HG02870 (cell line): Measurements from ENCODE around the gene DCLRE1B.
"Not testable (repeated sequence)": the region's sequence is repeated elsewhere in the genome, so short reads cannot be mapped to it uniquely, and the experiment has no call there.

Experiments
- ATAC-seq: cut with Tn5 transposase; IDR thresholded peaks from one replicate; pipeline ENCODE4 v1.9.1; 2021; ENCODE audit warnings: mild to moderate bottlenecking, moderate library complexity; ENCODE audit not compliant: unreplicated experiment

DCLRE1B gene

DNA sequence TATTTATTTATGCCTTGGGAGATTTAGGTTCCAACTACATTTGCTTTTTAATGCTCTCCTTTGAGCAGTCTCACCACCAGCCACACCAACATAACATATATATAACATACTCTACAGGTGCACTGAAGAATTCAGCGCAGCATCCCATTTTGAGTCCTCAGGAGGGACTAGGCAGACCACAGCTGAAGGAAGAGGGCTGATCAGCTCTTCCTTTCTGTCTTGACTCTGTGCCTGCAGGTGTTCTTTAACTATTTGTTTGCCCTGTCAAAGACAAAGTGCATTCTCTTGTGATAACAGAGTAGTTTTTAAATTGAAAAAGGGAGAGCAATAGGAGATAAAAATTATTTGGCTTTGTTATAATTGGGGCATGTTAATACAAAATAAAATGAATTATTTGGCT, 41.0 kb downstream of the DCLRE1B start:
- ATAC-seq = no peak

DNA sequence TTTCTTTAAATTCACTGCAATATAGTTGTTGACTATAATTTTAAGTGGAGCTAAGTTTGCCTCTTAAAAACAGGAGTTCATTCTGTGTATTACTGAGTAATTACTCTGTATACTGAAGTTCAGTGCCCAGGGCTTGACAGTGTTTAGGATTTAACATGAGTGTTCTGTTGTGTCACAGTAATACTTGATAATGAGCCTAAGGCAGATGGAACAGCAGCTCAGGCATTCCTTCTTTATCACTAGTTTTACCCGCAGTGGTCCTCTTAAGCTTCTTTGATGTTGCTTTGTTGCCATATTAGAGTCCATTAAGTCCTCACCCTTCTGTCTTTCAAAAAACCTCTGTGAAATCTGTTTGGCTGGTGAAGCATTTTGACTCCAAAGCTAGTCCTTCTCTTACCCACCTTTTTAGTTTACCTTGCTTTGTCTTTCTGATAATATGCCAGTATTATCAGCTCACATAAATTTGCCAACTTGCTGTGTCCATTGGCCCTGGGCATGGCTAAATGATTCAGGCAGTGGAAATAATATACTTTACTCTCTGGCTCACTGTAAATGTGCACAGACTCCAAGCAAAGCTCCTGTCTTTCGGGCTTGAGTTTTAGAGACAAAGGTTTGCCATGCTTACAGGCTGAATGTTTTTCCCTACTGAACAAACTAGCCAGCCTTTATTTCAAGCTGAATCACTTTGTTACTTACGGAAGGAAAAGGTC, 41.7 kb downstream of the DCLRE1B start:
- no peak for ATAC-seq

DNA sequence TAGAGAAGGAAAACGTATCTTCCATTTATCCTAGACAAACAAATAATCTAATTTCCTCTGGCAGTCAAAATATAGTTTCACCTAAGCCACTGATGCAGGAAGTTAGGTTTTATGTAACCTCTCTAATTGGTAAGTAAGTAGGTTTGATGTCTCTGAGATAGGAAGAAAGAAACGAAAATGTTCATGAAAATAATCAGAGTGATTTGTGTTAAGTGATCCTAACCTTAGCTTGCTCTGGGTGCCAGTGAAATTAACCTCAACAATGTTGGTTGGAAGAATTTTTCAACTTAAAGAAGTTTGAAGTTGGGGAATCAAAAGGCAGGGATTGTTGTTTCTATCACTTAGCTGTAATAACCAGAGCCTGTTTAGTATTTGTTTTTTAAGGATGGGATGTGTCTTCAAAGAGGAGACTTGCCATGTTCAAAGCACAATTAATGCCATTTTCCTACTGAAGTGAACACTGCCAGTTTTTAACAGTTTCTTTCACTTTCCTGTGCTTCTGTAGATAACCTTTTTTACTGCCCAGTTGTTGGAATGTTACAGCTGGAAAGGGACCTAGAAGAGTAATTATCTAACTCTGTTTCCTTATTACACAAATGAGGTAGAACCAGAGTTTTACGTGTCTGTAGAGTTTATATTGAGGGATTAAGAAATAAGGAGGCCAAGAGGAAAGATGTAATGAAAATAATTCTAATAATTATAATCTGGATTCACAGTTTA, 42.4 kb downstream of the DCLRE1B start:
- ATAC-seq = no peak

DNA sequence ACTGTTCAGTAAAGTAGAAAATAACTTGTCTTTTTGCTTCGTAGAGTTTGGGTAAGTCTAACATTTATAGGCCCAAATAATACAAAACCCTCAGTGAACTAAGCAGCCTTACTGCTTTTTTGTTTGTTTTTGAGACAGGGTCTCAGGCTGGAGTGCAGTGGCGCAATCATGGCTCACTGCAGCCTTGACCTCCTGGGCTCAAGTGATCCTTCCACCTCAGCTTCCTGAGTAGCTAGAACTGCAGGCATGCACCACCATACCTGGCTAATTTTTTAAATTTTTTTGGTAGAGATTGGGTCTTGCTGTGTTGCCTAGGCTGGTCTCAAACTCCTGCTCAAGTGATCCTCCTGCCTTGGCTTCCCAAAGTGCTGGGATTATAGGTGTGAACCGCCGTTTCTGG, 43.0 kb downstream of the DCLRE1B start:
- not testable (repeated sequence) for ATAC-seq

DNA sequence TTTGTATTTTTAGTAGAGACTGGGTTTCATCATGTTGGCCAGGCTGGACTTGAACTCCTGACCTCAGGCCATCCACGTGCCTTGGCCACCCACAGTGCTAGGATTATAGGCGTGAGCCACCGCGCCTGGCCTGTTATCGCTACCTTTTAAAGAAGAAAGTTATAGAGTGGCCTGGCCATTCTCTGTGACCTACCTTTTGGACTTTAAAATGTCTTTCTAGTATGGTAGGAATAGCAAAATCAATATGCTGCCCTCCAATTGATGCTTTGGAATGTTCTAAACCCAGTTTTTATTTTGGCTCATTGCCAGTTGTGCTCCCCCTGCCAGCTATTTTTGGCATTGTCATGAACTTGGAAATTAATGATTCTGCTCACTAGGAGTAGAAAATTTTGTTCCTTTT, 43.9 kb downstream of the DCLRE1B start:
- no peak for ATAC-seq

DNA sequence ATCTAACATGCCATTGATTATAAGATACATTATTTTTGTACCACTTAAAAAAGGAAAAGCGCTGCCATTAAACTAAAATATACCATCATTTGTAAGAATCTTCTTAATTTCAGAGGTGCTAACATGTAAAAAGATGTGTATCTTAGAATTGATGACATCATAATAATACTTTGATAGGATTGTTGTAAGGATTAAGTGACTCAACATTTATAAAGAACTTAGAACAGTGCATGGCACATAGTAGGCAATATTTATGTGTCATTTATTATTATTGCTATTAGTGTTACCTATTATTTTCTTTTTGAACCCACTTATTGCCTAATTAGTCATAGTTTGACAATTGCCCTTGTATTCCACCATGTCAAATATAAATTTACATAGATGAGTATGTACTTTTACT, 45.8 kb downstream of the DCLRE1B start:
- ATAC-seq = no peak

DNA sequence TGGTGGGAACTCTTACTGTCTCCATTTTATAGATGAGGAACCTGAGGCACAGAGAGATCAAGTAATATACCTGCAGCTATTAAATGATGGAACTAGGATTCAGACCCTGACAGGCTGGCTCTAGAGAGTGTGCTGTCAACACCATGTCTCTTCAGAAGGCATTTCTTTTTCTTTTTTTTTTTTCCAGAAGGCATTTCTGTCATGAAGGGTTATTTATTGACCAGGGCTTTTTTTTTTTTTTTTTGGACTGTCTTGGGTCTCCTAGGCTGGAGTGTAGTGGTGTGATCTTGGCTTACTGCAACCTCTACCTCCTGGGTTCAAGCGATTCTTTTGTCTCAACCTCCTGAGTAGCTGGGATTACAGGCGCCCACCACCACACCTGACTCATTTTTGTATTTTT, 46.6 kb downstream of the DCLRE1B start:
- ATAC-seq = no peak

DNA sequence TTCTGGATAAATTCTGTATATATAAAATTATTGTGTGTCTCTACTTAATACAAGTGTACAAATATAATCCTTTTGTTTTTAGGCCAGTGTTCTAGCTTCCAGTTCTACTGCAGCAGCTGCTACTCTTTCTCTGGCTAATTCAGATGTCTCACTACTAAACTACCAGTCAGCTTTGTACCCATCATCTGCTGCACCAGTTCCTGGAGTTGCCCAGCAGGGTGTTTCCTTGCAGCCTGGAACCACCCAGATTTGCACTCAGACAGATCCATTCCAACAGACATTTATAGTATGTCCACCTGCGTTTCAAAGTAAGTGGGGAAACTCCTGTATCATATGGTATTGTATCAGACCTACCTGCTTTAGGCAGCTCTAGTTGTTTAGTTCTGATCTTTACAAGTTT, 52.9 kb downstream of the DCLRE1B start:
- ATAC-seq = no peak

DNA sequence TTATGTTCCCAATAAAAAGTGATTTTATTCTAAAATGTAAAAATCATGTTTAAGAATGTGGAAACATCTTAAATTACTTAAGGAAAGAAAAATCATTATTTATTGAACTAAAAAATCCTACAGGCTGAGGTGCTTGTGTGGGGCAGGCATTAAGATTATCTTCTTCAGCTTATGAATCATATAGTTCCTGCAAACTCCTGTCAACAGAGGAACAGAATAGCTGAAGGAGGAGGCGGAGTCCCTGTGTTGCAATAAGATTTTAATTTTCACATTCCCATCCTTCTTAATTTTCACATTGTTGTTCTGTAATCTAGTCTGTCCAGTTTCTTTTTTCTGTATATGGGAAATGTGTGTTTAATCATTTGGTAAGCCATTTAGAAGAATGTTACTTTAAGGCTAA, 53.6 kb downstream of the DCLRE1B start:
- no peak for ATAC-seq

DNA sequence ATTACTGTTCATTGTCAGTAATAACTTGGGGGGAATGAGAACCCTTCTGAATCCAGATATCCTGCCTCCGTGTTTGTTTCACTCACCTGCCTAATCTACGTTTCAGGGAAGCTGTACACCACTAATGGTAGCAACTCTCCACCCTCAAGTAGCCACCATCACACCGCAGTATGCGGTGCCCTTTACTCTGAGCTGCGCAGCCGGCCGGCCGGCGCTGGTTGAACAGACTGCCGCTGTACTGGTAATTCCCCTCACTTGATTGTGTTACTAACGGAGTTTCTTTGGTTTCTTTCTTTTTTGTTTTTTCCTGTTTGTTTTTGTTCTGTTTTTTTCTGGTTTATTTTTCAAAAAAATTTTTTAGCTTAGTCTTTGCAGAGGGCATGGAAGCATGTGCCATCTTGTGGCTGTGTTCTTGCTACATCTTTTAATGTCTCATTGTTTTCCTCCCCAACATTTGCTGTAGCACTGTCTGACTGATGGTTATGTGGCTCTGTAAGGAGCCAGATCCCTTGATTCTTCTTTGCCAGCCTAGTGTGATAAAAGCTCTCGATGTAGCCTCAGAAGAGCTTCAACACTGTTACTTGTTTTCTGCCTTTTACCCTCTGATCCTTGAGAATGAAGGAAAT, 58.3 kb downstream of the DCLRE1B start:
- ATAC-seq = no peak
